HepG2 (cell line): ENCODE data around the gene DDX28. TPM values are rescaled to one million over a fixed set of nuclear protein-coding genes. Genes with fewer than 3 reads are reported as not detected.

Experiments used
- ATAC-seq: fragments of 200-7000 bp; cut with Tn5 transposase; 3 replicates; pipeline ENCODE4 v1.9.1; 2020; ENCODE audit warnings: mild to moderate bottlenecking, moderate library complexity
- BruUV-seq: library from RNA; stranded (reverse); fragments of 400-500 nt; replicated peaks from 2 replicates; lab custom pipeline; 2021; lab: Mats Ljungman, UMichigan
- CTCF ChIA-PET: fragments of 300-600 bp; formaldehyde crosslinking; extraction: SDS; loops from one replicate; lab custom pipeline; 2021; ENCODE audit warnings: low total read pairs, inconsistent platforms, low intra/inter-chr PET ratio; lab: Yijun Ruan, JAX
- POLR2A ChIA-PET: fragments of 350-600 bp; sonication (Branson Sonifier 250); formaldehyde crosslinking; loops from one replicate; lab custom pipeline; 2020; ENCODE audit warnings: antibody characterized with exemption, inconsistent platforms; lab: Yijun Ruan, JAX
- DNase-seq: peaks from one replicate; pipeline ENCODE4 v3.0.0-alpha.2; 2015; ENCODE audit warnings: low spot score
- FAIRE-seq: peaks from 3 replicates; lab custom pipeline; 2011; peaks lifted over from hg19 to GRCh38; lab: Jason Lieb, UNC
- H2AFZ ChIP-seq: one replicate; pipeline ENCODE4 v1.6.1; 2011; ENCODE audit warnings: low read length, inconsistent platforms
- H3K27ac ChIP-seq: fragments of 300-600 bp; 3 replicates; pipeline ENCODE4 v1.8.0; 2011; ENCODE audit warnings: mixed run types, mild to moderate bottlenecking, mixed read lengths, low read length, inconsistent platforms; ENCODE audit not compliant: insufficient read depth; ENCODE audit errors: extremely low read length
- H3K27me3 ChIP-seq, 2 experiments: fragments of 200-600 bp in 1 of 2; 2 replicates in 1 of 2; 3 replicates in 1 of 2; pipeline versions ENCODE4 v1.6.0 to v1.8.0; 2011; ENCODE audit warnings: low read length in 2 of 2, mild to moderate bottlenecking in 2 of 2, moderate library complexity in 2 of 2, inconsistent platforms in 1 of 2; ENCODE audit not compliant: insufficient read depth in 2 of 2, control insufficient read depth in 1 of 2
- H3K36me3 ChIP-seq, 2 experiments: fragments of 200-600 bp in 1 of 2; replicated peaks in 1 of 2; 2 replicates in 1 of 2; 3 replicates in 1 of 2; pipeline versions ENCODE4 v1.5.1 to v1.8.0; 2011; ENCODE audit warnings: low read length in 2 of 2, inconsistent platforms in 1 of 2; ENCODE audit not compliant: insufficient read depth in 2 of 2, control insufficient read depth in 1 of 2
- H3K4me1 ChIP-seq: 2 replicates; pipeline ENCODE4 v1.5.1; 2012; ENCODE audit warnings: low read length, inconsistent platforms; ENCODE audit not compliant: insufficient read depth
- H3K4me2 ChIP-seq: 2 replicates; pipeline ENCODE4 v1.6.0; 2011; ENCODE audit warnings: low read depth, low read length, inconsistent platforms
- H3K4me3 ChIP-seq, 3 experiments: fragments of 200-600 bp in 1 of 3; sonication (generic), shearing (Covaris generic) in 1 of 3; replicated peaks in 1 of 3; 2 replicates each; pipeline ENCODE4 v1.5.1; 2011 to 2016; ENCODE audit warnings: low read length in 3 of 3, inconsistent platforms in 2 of 3, low read depth in 2 of 3, mild to moderate bottlenecking in 2 of 3, control low read depth in 1 of 3, mixed read lengths in 1 of 3; ENCODE audit not compliant: insufficient read depth in 1 of 3
- H3K79me2 ChIP-seq: one replicate; pipeline ENCODE4 v1.6.1; 2011; ENCODE audit warnings: low read length, inconsistent platforms; ENCODE audit not compliant: insufficient read depth
- H3K9ac ChIP-seq: 2 replicates; pipeline ENCODE4 v1.6.0; 2011; ENCODE audit warnings: mild to moderate bottlenecking, low read depth, low read length, inconsistent platforms; ENCODE audit not compliant: insufficient read depth
- H3K9me3 ChIP-seq: 2 replicates; pipeline ENCODE4 v1.5.1; 2012; ENCODE audit warnings: mild to moderate bottlenecking, low read length
- H4K20me1 ChIP-seq: 2 replicates; pipeline ENCODE4 v1.6.0; 2011; ENCODE audit warnings: inconsistent platforms, mild to moderate bottlenecking, low read length, moderate library complexity; ENCODE audit not compliant: insufficient read depth
- AHR ChIP-seq: IDR thresholded peaks from 2 replicates; pipeline ENCODE4 v1.6.1; 2018; ENCODE audit warnings: missing genetic modification reagents, missing compliant biosample characterization
- HIVEP1 ChIP-seq: sonication (generic); formaldehyde crosslinking; IDR thresholded peaks from 2 replicates; pipeline ENCODE4 v1.4.0; 2020; ENCODE audit warnings: mild to moderate bottlenecking, missing genetic modification reagents
- MED1 ChIP-seq: sonication (generic); formaldehyde crosslinking; IDR thresholded peaks from 2 replicates; pipeline ENCODE4 v1.4.0; 2020; ENCODE audit warnings: missing genetic modification reagents
- MYPOP ChIP-seq: sonication (generic); formaldehyde crosslinking; IDR thresholded peaks from 2 replicates; pipeline ENCODE4 v1.8.1; 2023; ENCODE audit warnings: mild to moderate bottlenecking, moderate library complexity, missing genetic modification reagents
- SOX13 ChIP-seq, 3 experiments: fragments of 450-650 bp in 1 of 3; sonication (generic) in 1 of 3; formaldehyde crosslinking in 1 of 3; IDR thresholded peaks in 2 of 3; conservative IDR thresholded peaks in 1 of 3; 2 replicates each; pipeline versions ENCODE4 v1.5.0 to v1.6.1; 2016 to 2020; ENCODE audit warnings: antibody characterized with exemption in 1 of 3, mild to moderate bottlenecking in 1 of 3, missing compliant biosample characterization in 1 of 3, missing genetic modification reagents in 1 of 3, moderate library complexity in 1 of 3
- WGBS: methylation state at CpG from one replicate; pipeline ENCODE4 v1.1.6; 2017; ENCODE audit warnings: low lambda C conversion rate; 5-methylcytosine and 5-hydroxymethylcytosine counted together
- in situ Hi-C: cut with HindIII; loops from 2 replicates; pipeline ENCODE4 v1.10.0; 2017; ENCODE audit warnings: low pct_unique_long_range_greater_than_20kb; ENCODE audit not compliant: extremely low pct_ligation_motif_present
- intact Hi-C: fragments of 100-400 bp; cut with micrococcal nuclease; formaldehyde crosslinking; loops from one replicate; pipeline ENCODE4 v1.10.0; 2022; ENCODE audit not compliant: unreplicated experiment
- polyA plus RNA-seq, 8 experiments: library from polyadenylated mRNA; depleted of rRNA in 3 of 8; stranded (reverse) in 7 of 8; unstranded in 1 of 8; fragments of >200 nt; fragmentation: Illumina TruSeq in 4 of 8; extraction: Trizol in 4 of 8; gene quantifications; 2 replicates each; pipeline versions ENCODE4 v1.2.1 to v1.2.3, GENCODE V29; 2011 to 2016; ENCODE audit warnings: low read depth in 4 of 8, missing spikeins in 1 of 8, mixed read lengths in 1 of 8; ENCODE audit not compliant: insufficient read depth in 1 of 8
- total RNA-seq, 5 experiments: library from RNA; depleted of rRNA; stranded (reverse); fragments of >200 nt; fragmentation: Illumina TruSeq; extraction: Trizol; gene quantifications; 2 replicates each; pipeline ENCODE4 v1.2.3, GENCODE V29; 2016; ENCODE audit warnings: low read depth in 1 of 5

DDX28 gene
- total and polyA plus RNA-seq, 2 of the 13 experiments (the other 11 are each of a cell fraction or from before 2014, with no cell fraction given) = 14.1 to 16.4 TPM

DNA sequence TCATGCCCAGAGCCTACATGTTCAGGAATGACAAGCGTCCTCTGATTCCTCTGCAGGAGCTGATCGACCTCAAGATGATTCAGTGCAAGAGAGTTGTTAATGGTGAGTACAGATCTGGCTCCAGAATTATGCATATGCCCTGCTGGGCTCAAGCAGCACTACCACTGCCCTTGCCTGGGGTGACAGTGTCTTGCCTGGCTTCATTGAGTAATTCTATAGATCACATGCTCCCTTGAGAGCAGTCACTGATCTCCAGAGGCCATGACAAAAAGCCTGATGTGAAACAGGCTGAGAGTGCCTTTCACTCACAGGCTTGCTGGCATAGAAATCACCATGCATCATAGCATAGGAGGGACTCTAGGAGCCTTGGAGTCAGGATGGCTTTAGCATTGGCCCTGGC lies 26.4 kb upstream of the DDX28 start (continued):
- no peak for TF ChIP-seq HIVEP1
- no peak for TF ChIP-seq AHR (CRISPR knock-in tag)

DNA sequence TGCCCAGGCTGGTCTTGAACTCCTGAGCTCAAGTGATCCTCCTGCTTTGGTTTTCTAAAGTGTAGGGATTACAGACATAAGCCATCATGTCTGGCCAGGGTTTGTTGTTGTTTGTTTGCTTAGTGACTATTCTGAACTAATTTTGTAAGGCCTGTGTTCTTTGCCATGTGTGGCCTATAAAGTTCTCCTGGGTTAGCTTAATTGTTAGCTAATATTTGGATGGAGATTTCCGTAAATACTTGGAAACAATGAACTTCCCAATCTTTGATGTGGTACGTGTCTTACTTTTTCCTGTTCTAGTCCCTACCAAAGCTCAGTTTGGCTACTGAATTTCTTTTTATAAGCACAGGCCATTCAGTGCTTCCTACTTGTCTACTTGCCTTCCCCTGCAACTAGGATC lies 25.0 kb upstream of the DDX28 start:
- BruUV-seq = no TSS peak
- H3K36me3 ChIP-seq = peaks cover 9 to 36% of the 10 kb centered on the region in 2 experiments
- H3K9ac ChIP-seq = no peak overlapping the region
- H3K27me3 ChIP-seq = no peaks in the 10 kb centered on the region
- 78% methylated on average over 2 of the region's 2 CpGs for WGBS
- ChIA-PET CTCF (no interaction called here), POLR2A (interaction anchor here (0.9 kb wide), 2 partner anchors 25 to 32 kb away, joined by 3 read pairs; partner anchors contain the start of genes DDX28 and DUS2)
- no peaks in the 10 kb centered on the region for H3K79me2 ChIP-seq
- H4K20me1 ChIP-seq = no peaks in the 10 kb centered on the region
- no peak for TF ChIP-seq SOX13 (IDR thresholded peaks at IDR 0.05)
- TF ChIP-seq SOX13 (CRISPR knock-in tag; conservative IDR thresholded peaks at IDR 0.05 in 1 of 2, IDR thresholded peaks at IDR 0.05 in 1 of 2) = peak in 1 of 2 experiments; percentile 29; a peak in 1 of 4 replicates
- no peak for TF ChIP-seq MYPOP (CRISPR knock-in tag)
- TF ChIP-seq MED1 (CRISPR knock-in tag) = 0 out of 2 replicates have a peak, but pooled peaks have one; percentile 20
- H3K27ac ChIP-seq = no peak overlapping the region
- H3K4me3 ChIP-seq = no peak overlapping the region
- H3K4me2 ChIP-seq = no peak overlapping the region
- FAIRE-seq (no peak), DNase-seq (peak; percentile 15), ATAC-seq (no peak)
- no peak overlapping the region for H2AFZ ChIP-seq
- intact Hi-C loops (no loop called here), in situ Hi-C loops (loop anchor here (10.0 kb wide), 2 partner anchors 163 to 233 kb away; partner anchors contain the start of gene NRN1L)
- H3K9me3 ChIP-seq = no peaks in the 10 kb centered on the region
- H3K4me1 ChIP-seq = peaks cover 21% of the 10 kb centered on the region
